HG02642 (cell line): Measurements from ENCODE around the gene CD248.

ENCODE experiments used
- ATAC-seq: cut with Tn5 transposase; IDR thresholded peaks from one replicate; pipeline ENCODE4 v1.9.1; 2021; ENCODE audit warnings: mild to moderate bottlenecking; ENCODE audit not compliant: unreplicated experiment, poor library complexity

CD248 gene

GRCh38 chr11:66291706-66292542, 24.9 kb downstream of the CD248 start, which contains the start of gene TMEM151A:
TSS of gene TMEM151A (plus strand) at chr11:66291894. CDS start at chr11:66292014, 120 bp downstream.
- no peak for ATAC-seq

GRCh38 chr11:66291303-66291705, 25.5 kb downstream of the CD248 start:
- no peak for ATAC-seq

GRCh38 chr11:66290330-66290621, 26.6 kb downstream of the CD248 start:
- ATAC-seq = no peak

GRCh38 chr11:66289548-66290329, 27.1 kb downstream of the CD248 start:
- peak; percentile 43 for ATAC-seq

DNA sequence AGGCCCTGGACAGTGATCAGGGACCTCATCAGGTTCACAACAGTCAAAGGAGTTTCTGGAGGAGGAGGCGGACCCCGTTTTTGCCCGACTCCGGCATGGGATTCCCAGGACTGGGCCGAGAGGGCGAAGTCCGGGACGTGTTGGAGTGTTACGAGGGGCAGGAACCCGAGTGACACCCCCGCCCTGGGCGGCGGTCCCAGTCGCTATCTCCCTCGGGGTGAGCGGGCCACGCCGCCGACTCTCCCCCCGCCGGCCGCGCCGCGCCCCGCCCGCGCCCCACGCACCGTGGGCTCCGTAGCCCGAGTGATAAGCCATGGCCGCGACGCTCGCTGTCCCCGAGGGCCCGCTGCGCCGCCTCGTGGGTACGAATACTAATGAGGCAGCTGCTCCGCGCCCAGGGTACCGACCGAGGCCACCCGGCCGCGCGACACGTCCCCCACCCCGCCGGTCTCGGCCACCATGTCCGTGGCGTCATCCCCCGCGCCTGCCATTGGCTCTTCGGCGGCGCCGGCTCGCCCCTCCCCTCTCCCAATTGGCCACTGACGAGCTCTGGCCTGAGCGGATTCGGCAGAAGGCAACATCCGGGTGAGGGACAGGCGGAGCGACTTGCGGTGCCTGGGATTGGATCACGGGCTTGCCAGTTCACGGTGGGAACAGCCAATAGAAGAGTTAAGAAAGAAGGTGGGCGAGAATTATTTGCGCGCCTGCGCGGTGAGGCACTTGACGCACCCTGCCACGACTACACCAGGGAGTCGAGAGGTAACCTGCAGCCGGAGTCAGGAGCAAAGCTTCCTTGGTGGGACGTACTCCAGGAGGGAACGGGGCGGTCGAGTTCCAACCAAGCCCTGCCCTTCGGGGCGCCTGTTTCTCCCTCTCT, 27.9 kb downstream of the CD248 start, which contains the start of gene YIF1A:
Gene YIF1A (minus strand): TSS at position 473 of the 877 bp plus-strand sequence. CDS start 158 bp downstream, at position 315.
- ATAC-seq = peak; percentile 89

- ATAC-seq = no peak
Observed at GRCh38 chr11:66287889-66288670, 28.8 kb downstream of the CD248 start.

DNA sequence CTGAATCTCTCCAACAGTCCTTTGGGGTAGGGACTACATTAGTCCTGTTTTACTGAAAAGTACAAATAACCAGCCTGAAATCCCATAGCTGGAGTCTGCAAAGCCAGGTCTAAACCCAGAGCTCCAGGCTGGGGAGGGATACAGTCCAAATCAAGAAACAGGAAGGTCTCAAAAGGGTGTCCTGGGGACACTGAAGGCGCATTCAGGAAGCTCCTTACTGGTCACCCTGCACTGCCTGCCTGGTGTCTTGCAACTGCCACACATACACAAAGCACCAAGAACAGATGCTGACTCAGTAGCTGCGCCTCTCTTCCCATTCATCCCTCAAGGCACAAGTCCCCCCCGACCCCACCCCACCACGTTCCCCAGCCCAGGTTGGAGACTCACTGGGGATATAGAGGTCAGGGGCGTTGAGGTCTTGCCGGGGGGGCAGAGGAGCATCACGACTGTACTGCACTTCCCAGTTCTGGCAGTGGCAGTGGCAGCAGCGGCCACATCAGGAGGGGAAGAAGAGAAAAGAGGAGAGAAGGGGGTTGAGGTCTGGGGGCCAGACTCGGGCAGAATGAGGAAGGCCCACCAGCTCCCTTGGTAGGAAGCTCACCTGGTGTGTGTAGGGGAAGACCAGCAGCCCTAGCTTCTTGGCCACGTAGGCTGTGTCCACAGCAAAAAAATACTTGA, 29.5 kb downstream of the CD248 start:
- no peak for ATAC-seq

DNA sequence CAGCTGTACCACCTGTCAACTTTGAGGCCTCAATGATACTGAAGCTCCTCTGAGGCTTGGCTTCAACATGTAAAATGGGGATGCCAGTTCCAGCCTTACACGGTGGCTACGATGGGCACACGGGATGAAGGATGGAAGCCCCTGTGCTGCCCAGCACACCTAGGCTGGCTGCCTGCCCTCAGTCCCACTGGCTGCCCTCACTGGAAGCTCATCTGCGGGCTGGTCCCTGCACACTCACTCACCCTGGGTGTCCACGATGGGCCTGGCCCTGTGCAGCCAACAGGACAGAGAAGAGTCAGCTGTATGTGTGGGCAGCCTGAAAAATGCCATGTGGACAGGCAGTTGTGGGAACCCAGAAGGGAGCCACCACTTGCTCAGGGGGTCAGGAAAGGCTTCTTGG, 30.1 kb downstream of the CD248 start:
- no peak for ATAC-seq

- ATAC-seq = no peak
Observed at GRCh38 chr11:66285250-66285947, 31.4 kb downstream of the CD248 start.

- no peak for ATAC-seq
Observed at GRCh38 chr11:66284526-66285078, 32.2 kb downstream of the CD248 start.

DNA sequence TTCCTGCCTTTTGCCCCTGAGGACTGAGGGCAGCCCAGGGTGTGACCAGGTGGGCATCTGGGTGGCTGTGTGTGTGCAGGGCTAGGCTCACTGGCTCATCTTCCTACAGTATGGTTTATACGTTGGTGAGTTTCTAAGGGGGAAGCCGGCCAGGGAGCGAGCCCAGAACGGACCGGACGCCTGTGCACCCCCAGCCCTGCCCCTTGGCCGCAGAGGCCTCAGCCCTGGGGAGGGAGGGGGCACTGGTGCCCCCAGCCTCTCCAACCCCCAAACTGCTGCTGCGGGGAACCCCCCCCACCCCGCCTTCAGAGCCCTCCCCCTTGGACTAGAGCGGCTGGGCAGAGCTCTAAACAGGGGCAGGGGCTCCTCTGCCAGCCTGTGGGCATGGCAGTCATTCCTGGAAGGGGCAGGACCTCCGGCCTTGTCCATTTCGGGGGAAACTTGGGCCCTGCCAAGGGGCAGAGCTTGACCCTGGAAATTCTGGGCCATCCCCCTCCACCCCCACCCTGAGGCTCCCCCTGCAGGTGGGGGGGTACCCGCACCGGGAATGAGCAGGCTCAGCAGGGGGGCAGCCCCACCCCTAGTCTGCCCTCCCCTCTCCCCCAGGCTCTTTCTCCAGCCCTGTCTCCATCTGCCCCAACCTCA, 33.3 kb downstream of the CD248 start:
- ATAC-seq = no peak

DNA sequence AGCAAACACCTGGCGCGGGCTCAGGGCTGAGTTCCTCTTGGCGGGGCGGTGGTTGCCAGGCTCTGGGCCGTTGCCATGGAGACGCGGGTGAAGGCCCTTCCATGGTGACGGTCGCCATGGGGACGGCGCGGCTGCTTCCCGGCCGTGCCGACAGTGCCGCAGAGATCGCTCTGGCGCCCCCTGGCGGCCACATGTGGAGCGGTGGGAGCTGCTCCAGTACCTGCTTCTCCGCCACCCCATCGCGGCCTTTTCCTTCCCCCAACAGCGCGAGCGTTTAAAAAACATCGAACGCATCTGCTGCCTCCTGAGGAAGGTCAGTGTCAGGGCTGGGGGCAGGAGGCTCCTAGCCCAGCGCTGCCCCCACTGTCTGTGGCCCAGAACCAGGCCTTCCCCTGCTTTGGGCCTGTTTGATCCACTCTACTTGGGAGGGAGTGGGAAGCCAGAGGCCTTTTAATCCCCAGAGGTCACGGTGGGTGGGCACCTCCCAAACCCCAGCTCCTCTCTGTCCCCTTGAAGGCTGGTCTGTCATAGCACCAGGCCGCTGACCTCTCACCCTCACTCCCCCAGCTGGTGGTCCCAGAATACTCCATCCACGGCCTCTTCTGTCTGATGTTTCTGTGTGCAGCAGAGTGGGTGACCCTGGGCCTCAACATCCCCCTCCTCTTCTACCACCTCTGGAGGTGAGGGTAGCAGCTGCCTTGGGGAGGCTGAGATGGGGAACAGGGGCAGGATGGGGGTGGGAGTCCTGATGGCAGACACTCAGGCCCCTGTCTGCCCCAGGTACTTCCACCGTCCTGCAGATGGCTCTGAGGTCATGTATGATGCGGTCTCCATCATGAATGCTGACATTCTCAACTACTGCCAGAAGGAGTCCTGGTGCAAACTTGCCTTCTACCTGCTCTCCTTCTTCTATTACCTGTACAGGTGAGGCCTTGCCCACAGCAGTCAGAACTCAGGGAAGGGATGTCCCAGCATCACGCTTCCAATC, 34.1 kb downstream of the CD248 start:
- ATAC-seq = peak; percentile 75

DNA sequence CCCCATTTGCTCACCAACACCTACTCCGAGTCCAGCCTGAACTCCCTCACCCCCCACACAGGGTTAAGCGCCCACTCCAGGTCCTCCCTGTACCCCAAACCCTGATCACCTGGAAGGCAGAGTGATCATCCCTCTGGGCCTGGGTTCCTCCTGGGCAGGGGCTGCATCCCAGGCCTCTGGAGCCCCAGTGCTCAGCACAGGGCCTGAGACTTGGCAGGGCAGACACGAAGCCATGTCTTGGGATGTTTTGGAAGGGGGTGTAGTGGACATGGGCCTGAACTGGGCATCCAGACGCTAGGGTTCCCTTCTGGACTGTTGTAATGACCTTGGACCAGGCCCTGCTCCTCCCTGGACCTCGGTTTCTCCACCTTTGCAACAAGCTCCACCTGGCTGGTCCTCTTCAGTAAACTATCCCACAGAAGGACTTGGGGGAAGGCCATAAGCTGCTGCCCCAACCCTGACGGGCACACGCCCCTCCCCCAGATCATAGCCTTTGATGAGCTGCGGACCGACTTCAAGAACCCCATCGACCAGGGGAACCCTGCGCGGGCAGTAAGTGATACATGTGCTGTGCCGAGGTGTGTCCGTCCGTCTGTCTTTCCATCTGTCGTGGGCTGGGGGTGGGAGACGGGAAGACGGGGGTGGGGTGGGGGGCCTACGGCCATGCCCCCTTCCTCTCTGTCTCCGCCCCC, 34.9 kb downstream of the CD248 start:
- no peak for ATAC-seq

DNA sequence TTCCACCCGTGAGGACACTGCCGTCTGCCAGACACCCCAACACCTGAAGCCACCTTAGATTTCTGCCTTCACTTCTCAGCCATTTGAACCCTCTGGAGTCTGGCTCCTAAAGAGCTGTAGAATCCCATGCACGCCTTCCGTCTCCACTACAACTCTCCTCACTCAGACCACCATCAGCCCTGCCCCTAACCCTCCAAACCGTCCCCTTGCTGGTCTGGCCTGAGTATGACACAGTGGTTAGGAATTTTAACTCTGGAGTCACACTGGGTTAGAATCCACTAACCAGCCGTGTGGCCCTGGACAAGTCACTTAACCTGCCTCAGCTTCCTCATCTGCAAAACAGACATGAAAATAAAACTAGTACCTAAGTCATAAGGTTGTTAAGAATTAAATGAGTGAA, 35.8 kb downstream of the CD248 start:
- ATAC-seq = no peak

- no peak for ATAC-seq
Observed at GRCh38 chr11:66280428-66280827, 36.4 kb downstream of the CD248 start.

GRCh38 chr11:66279092-66279734, 37.6 kb downstream of the CD248 start:
- no peak for ATAC-seq
